Neural cell (in vitro differentiated cells): ENCODE measurements around the gene IFRD2.

ENCODE experiments used
- CTCF ChIP-seq: fragments of 450-650 bp; IDR thresholded peaks from 2 replicates; pipeline ENCODE4 v1.5.1; 2014; ENCODE audit warnings: antibody characterized with exemption, mild to moderate bottlenecking, moderate library complexity; ENCODE audit not compliant: poor library complexity, severe bottlenecking
- EZH2 ChIP-seq: fragments of 200-600, 300-800 bp; shearing (Covaris generic), sonication (generic); IDR thresholded peaks from 2 replicates; pipeline ENCODE4 v1.6.1; 2014; ENCODE audit warnings: antibody characterized with exemption, low read length, borderline replicate concordance, mild to moderate bottlenecking; ENCODE audit not compliant: insufficient read depth, poor library complexity, severe bottlenecking
- POLR2AphosphoS5 ChIP-seq: IDR thresholded peaks from 2 replicates; pipeline ENCODE4 v1.6.1; 2012
- REST ChIP-seq: IDR thresholded peaks from 2 replicates; pipeline ENCODE4 v1.6.1; 2012; ENCODE audit warnings: borderline replicate concordance
- SMC3 ChIP-seq: fragments of 450-650 bp; conservative IDR thresholded peaks from 2 replicates; pipeline ENCODE4 v1.6.1; 2014; ENCODE audit warnings: antibody characterized with exemption, mild to moderate bottlenecking, moderate library complexity; ENCODE audit not compliant: poor library complexity
- TAF1 ChIP-seq: IDR thresholded peaks from 2 replicates; pipeline ENCODE4 v1.6.1; 2012; ENCODE audit warnings: low read depth

DNA sequence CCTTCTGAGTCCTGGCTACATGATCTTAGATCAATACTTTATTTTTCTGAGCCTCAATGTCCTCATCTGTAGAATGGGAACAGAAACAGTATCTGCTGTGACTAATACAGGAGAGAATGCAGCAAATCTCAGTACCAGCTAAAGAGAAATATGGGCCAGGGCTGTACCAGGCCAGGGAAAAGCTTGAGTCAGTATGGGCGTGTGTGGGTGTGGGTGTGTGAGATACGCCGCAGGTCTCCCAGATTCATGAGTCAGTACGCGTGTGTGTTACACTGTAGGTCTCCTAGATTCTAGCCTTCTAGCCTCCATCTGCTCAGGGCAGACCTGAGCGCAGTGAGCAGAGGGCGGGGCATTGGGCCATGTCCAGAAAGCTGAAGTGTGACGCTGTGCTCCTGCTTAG lies 41.0 kb downstream of the IFRD2 start:
- TF ChIP-seq SMC3 (no peak), TAF1 (no peak), CTCF (no peak), EZH2 (no peak), REST (no peak), POLR2AphosphoS5 (no peak)
